Daoy (cell line): ENCODE results near the gene CDRT15. TPM values are rescaled to one million over a fixed set of nuclear protein-coding genes. Genes with fewer than 3 reads are reported as not detected.
A peak's percentile ranks its signal among the peaks of the same experiment; 100 is the strongest.
"Not testable (repeated sequence)": the region's sequence is repeated elsewhere in the genome, so short reads cannot be mapped to it uniquely, and the experiment has no call there.

Experiments
- DNase-seq: peaks from one replicate; pipeline ENCODE4 v3.0.0-alpha.2; 2015; ENCODE audit warnings: low read depth
- total RNA-seq: library from RNA; depleted of rRNA; stranded (reverse); fragments of >200 nt; shearing (Covaris generic); gene quantifications from 2 replicates; pipeline ENCODE4 v1.2.3, GENCODE V29; 2014

The CDRT15 gene
- total RNA-seq, 1 experiment from 2014 or later, result not detected

- DNase-seq, result no peak
Observed at GRCh38 chr17:14207791-14208190, 28.9 kb downstream of the CDRT15 start.

- DNase-seq, result no peak
Observed at GRCh38 chr17:14206891-14207290, 29.8 kb downstream of the CDRT15 start.

- peak; percentile 90 for DNase-seq
Observed at GRCh38 chr17:14205992-14206461, 30.6 kb downstream of the CDRT15 start.

- DNase-seq, result no peak
Observed at GRCh38 chr17:14205380-14205779, 31.3 kb downstream of the CDRT15 start.

GRCh38 chr17:14204546-14204945, 32.1 kb downstream of the CDRT15 start:
- DNase-seq, result no peak

- DNase-seq, result no peak
Observed at GRCh38 chr17:14204084-14204483, 32.6 kb downstream of the CDRT15 start.

- DNase-seq, result no peak
Observed at GRCh38 chr17:14203388-14203787, 33.3 kb downstream of the CDRT15 start.

GRCh38 chr17:14202388-14203166, 34.1 kb downstream of the CDRT15 start:
- DNase-seq, result no peak

GRCh38 chr17:14201988-14202380, 34.7 kb downstream of the CDRT15 start:
- no peak for DNase-seq

GRCh38 chr17:14201021-14201987, 35.4 kb downstream of the CDRT15 start:
- peak; percentile 26 for DNase-seq

GRCh38 chr17:14200354-14200753, 36.3 kb downstream of the CDRT15 start:
- DNase-seq, result no peak

- DNase-seq, result no peak
Observed at GRCh38 chr17:14199601-14200000, 37.1 kb downstream of the CDRT15 start.

GRCh38 chr17:14198575-14198974, 38.1 kb downstream of the CDRT15 start:
- DNase-seq, result no peak

GRCh38 chr17:14198013-14198412, 38.6 kb downstream of the CDRT15 start:
- no peak for DNase-seq

GRCh38 chr17:14197586-14197985, 39.1 kb downstream of the CDRT15 start:
- DNase-seq, result no peak

GRCh38 chr17:14197057-14197456, 39.6 kb downstream of the CDRT15 start:
- no peak for DNase-seq

GRCh38 chr17:14196377-14196997, 40.2 kb downstream of the CDRT15 start:
- no peak for DNase-seq

- DNase-seq, result not testable (repeated sequence)
Observed at GRCh38 chr17:14192636-14193344, 43.9 kb downstream of the CDRT15 start.

- DNase-seq, result not testable (repeated sequence)
Observed at GRCh38 chr17:14192039-14192438, 44.6 kb downstream of the CDRT15 start.

GRCh38 chr17:14191469-14191868, 45.2 kb downstream of the CDRT15 start:
- not testable (repeated sequence) for DNase-seq

- DNase-seq, result not testable (repeated sequence)
Observed at GRCh38 chr17:14190774-14191173, 45.9 kb downstream of the CDRT15 start.
